ENCODE results near the gene NTF3.

NTF3 gene

DNA sequence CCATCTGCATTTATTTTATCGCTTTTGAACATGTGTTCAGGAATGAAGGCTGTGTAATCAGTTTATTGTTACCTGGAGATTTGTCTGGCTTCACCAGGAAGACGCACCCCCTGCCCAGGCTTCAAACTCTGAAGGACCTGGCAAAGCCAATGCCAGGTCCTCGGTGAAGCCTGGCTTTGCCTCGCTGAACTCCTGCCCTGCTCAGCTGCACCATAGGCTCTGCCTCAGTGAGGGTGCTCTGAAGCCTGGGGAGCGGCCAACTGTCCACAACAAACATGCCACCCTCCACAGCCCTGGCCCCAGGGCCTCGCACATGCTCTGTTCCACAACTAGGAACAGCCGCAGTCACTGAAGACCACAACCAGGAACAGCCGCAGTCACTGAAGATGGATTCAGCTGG lies 66.9 kb downstream of the NTF3 start:
- TF ChIP-seq, protein P1, sequence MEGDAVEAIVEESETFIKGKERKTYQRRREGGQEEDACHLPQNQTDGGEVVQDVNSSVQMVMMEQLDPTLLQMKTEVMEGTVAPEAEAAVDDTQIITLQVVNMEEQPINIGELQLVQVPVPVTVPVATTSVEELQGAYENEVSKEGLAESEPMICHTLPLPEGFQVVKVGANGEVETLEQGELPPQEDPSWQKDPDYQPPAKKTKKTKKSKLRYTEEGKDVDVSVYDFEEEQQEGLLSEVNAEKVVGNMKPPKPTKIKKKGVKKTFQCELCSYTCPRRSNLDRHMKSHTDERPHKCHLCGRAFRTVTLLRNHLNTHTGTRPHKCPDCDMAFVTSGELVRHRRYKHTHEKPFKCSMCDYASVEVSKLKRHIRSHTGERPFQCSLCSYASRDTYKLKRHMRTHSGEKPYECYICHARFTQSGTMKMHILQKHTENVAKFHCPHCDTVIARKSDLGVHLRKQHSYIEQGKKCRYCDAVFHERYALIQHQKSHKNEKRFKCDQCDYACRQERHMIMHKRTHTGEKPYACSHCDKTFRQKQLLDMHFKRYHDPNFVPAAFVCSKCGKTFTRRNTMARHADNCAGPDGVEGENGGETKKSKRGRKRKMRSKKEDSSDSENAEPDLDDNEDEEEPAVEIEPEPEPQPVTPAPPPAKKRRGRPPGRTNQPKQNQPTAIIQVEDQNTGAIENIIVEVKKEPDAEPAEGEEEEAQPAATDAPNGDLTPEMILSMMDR (IDR thresholded peaks at IDR 0.05; ENCODE audit: control insufficient read depth, insufficient read depth, low read depth, low read length, missing control alignments): no peak
- DNase-seq (ENCODE audit: low read depth): no peak
- no peak overlapping the region for H3K4me3 ChIP-seq (ENCODE audit: control insufficient read depth, low read depth, low read length)

GRCh38 chr12:5499566-5500330 lies 67.8 kb downstream of the NTF3 start:
- TF ChIP-seq, protein P1 (IDR thresholded peaks at IDR 0.05; ENCODE audit: control insufficient read depth, insufficient read depth, low read depth, low read length, missing control alignments): no peak
- peak; percentile 77 for DNase-seq (ENCODE audit: low read depth)
- H3K4me3 ChIP-seq (ENCODE audit: control insufficient read depth, low read depth, low read length): no peak overlapping the region

DNA sequence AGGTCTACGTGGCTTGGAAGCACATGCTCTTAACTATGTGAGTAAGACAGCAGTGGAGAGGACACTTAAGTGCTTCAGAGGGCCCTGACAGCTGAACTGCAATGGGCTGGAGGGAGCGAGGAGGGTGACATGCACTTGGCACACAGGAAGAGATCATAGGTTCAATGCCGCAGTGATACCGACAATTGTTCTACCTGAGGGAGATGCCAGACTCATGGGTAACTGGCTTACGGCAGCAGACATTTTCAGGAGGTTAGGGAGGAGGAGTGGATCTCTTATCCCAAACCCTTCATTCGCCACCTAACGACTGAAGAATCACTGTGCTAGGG lies 68.4 kb downstream of the NTF3 start:
- TF ChIP-seq, protein P1 (IDR thresholded peaks at IDR 0.05; ENCODE audit: control insufficient read depth, insufficient read depth, low read depth, low read length, missing control alignments): no peak
- DNase-seq (ENCODE audit: low read depth): no peak

DNA sequence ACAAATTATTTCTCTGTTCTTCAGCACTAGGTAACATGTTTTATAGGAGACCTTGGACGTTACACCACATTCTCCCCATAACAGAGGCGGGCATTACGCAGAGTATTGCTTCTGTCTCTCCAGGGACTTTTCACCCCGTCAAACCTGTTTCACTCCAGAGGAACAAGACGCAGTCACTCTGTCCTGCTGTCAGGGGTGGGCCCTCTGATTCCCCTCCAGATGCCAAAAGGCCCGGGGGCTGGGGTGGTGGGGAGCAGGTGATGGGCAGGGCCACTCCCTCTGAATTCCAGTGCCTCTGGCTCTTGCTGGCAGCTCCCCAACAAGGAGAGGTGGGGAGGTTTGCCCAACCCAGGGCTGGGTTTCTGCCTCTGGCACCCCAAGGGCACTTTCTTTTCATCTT lies 71.9 kb downstream of the NTF3 start:
- H3K4me3 ChIP-seq (ENCODE audit: control insufficient read depth, low read depth, low read length): no peak overlapping the region
- DNase-seq (ENCODE audit: low read depth): no peak
- TF ChIP-seq, protein P1 (IDR thresholded peaks at IDR 0.05; ENCODE audit: control insufficient read depth, insufficient read depth, low read depth, low read length, missing control alignments): no peak

More for the DNA sequence above, 68.4 kb downstream of the NTF3 start:
- H3K4me3 ChIP-seq (ENCODE audit: control insufficient read depth, low read depth, low read length): no peak overlapping the region

DNA sequence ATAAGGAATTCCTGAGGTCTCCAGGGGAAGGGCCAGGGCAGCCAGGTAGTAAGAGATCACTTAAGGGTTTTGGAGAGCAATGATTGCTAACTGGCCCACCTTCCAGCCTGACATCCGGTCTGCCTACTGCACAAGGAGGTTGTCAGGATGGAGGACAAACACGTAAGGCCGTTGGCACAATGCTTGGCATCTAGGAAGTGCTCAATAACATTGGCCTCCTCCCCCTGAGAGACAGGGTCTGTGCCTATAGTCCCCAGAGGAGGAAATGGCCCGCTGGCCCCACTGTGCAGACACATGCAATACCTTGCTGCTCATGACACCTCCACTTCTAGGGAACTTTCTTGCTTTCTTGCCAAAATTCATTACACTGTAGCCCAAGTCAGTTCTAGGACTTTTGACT lies 73.2 kb downstream of the NTF3 start:
- no peak overlapping the region for H3K4me3 ChIP-seq (ENCODE audit: control insufficient read depth, low read depth, low read length)
- TF ChIP-seq, protein P1 (IDR thresholded peaks at IDR 0.05; ENCODE audit: control insufficient read depth, insufficient read depth, low read depth, low read length, missing control alignments): no peak
- DNase-seq (ENCODE audit: low read depth): no peak

GRCh38 chr12:5505751-5506150 lies 73.8 kb downstream of the NTF3 start:
- H3K4me3 ChIP-seq (ENCODE audit: control insufficient read depth, low read depth, low read length): no peak overlapping the region
- no peak for DNase-seq (ENCODE audit: low read depth)
- TF ChIP-seq, protein P1 (IDR thresholded peaks at IDR 0.05; ENCODE audit: control insufficient read depth, insufficient read depth, low read depth, low read length, missing control alignments): no peak
